WTC11 (cell line): ENCODE measurements around the gene TBC1D4. TPM values are rescaled to one million over a fixed set of nuclear protein-coding genes. Genes with fewer than 3 reads are reported as not detected.

Experiments
- ATAC-seq: fragments of 200-7000 bp; cut with Tn5 transposase; 2 replicates; pipeline ENCODE4 v1.10.0; 2021; ENCODE audit warnings: mild to moderate bottlenecking, moderate library complexity
- CTCF ChIA-PET: fragments of 300-600 bp; sonication (Branson Sonifier 250); formaldehyde crosslinking; loops from one replicate; lab custom pipeline; 2021; ENCODE audit warnings: antibody characterized with exemption; lab: Charles Lee
- POLR2A ChIA-PET: fragments of 350-600 bp; sonication (Branson Sonifier 250); formaldehyde crosslinking; loops from one replicate; lab custom pipeline; 2021; ENCODE audit warnings: antibody characterized with exemption; lab: Charles Lee
- DNase-seq: peaks from one replicate; pipeline ENCODE4 v3.0.0; 2021; ENCODE audit warnings: low spot score
- H3K27ac Mint-ChIP-seq: 2 replicates; pipeline ENCODE4 v1.8.0; 2021; ENCODE audit warnings: mixed read lengths
- H3K27me3 Mint-ChIP-seq: 2 replicates; pipeline ENCODE4 v1.8.0; 2021; ENCODE audit warnings: low read depth, mild to moderate bottlenecking, moderate library complexity, mixed read lengths
- H3K36me3 Mint-ChIP-seq: 2 replicates; pipeline ENCODE4 v1.8.0; 2021; ENCODE audit warnings: mixed read lengths
- H3K4me1 Mint-ChIP-seq: 2 replicates; pipeline ENCODE4 v1.8.0; 2022; ENCODE audit warnings: mixed read lengths
- H3K4me3 Mint-ChIP-seq: 2 replicates; pipeline ENCODE4 v1.8.0; 2021; ENCODE audit warnings: mild to moderate bottlenecking, moderate library complexity, mixed read lengths
- H3K9me3 Mint-ChIP-seq: 2 replicates; pipeline ENCODE4 v1.8.0; 2021; ENCODE audit warnings: mixed read lengths
- ARID4B ChIP-seq: sonication (generic); formaldehyde crosslinking; IDR thresholded peaks from 2 replicates; pipeline ENCODE4 v1.8.0; 2023; ENCODE audit warnings: missing genetic modification reagents, mild to moderate bottlenecking, borderline replicate concordance
- CREM ChIP-seq: sonication (generic); formaldehyde crosslinking; IDR thresholded peaks from 2 replicates; pipeline ENCODE4 v1.8.1; 2022; ENCODE audit warnings: mild to moderate bottlenecking, missing genetic modification reagents, moderate library complexity
- CTCF ChIP-seq: fragments of 200-600 bp; IDR thresholded peaks from 2 replicates; pipeline ENCODE4 v1.8.0; 2022; ENCODE audit warnings: antibody characterized with exemption
- ELF4 ChIP-seq: sonication (generic); formaldehyde crosslinking; IDR thresholded peaks from 2 replicates; pipeline ENCODE4 v1.8.1; 2022; ENCODE audit warnings: low read depth, mild to moderate bottlenecking, moderate library complexity, missing genetic modification reagents
- FOXJ3 ChIP-seq: sonication (generic); formaldehyde crosslinking; IDR thresholded peaks from 2 replicates; pipeline ENCODE4 v1.9.0; 2021; ENCODE audit warnings: missing genetic modification reagents, mild to moderate bottlenecking, borderline replicate concordance
- GABPB1 ChIP-seq: sonication (generic); formaldehyde crosslinking; IDR thresholded peaks from 2 replicates; pipeline ENCODE4 v1.8.1; 2023; ENCODE audit warnings: mild to moderate bottlenecking, missing genetic modification reagents
- MLX ChIP-seq: sonication (generic); formaldehyde crosslinking; IDR thresholded peaks from 2 replicates; pipeline ENCODE4 v1.8.1; 2023; ENCODE audit warnings: mild to moderate bottlenecking, missing genetic modification reagents, moderate library complexity
- RELA ChIP-seq: sonication (generic); formaldehyde crosslinking; IDR thresholded peaks from 2 replicates; pipeline ENCODE4 v1.8.1; 2022; ENCODE audit warnings: missing genetic modification reagents, mild to moderate bottlenecking, borderline replicate concordance
- SMAD3 ChIP-seq: sonication (generic); formaldehyde crosslinking; IDR thresholded peaks from 2 replicates; pipeline ENCODE4 v1.8.0; 2022; ENCODE audit warnings: missing genetic modification reagents, mild to moderate bottlenecking, borderline replicate concordance
- SOX15 ChIP-seq: fragments of 250-450 bp; sonication (Bioruptor Pico); IDR thresholded peaks from 2 replicates; pipeline ENCODE4 v1.9.0; 2021; ENCODE audit warnings: mild to moderate bottlenecking
- STAT6 ChIP-seq: sonication (generic); formaldehyde crosslinking; conservative IDR thresholded peaks from 2 replicates; pipeline ENCODE4 v1.8.1; 2023; ENCODE audit warnings: mild to moderate bottlenecking, low read depth, missing genetic modification reagents, moderate library complexity
- USF1 ChIP-seq: sonication (generic); formaldehyde crosslinking; IDR thresholded peaks from 2 replicates; pipeline ENCODE4 v1.8.0; 2022; ENCODE audit warnings: mild to moderate bottlenecking, missing genetic modification reagents
- ZMAT4 ChIP-seq: fragments of 250-450 bp; sonication (Bioruptor Pico); IDR thresholded peaks from 2 replicates; pipeline ENCODE4 v1.9.0; 2021; ENCODE audit warnings: mild to moderate bottlenecking
- ZNF121 ChIP-seq: sonication (generic); formaldehyde crosslinking; IDR thresholded peaks from 2 replicates; pipeline ENCODE4 v1.8.0; 2023; ENCODE audit warnings: missing genetic modification reagents
- ZNF263 ChIP-seq: sonication (generic); formaldehyde crosslinking; IDR thresholded peaks from 2 replicates; pipeline ENCODE4 v1.8.1; 2022; ENCODE audit warnings: low read depth, mild to moderate bottlenecking, moderate library complexity, missing genetic modification reagents
- ZNF425 ChIP-seq: fragments of 250-450 bp; sonication (Bioruptor Pico); conservative IDR thresholded peaks from 2 replicates; pipeline ENCODE4 v1.9.0; 2021; ENCODE audit warnings: mild to moderate bottlenecking
- ZNF532 ChIP-seq: fragments of 250-450 bp; sonication (Bioruptor Pico); IDR thresholded peaks from 2 replicates; pipeline ENCODE4 v1.9.0; 2021; ENCODE audit warnings: mild to moderate bottlenecking, borderline replicate concordance
- total RNA-seq: library from RNA; stranded (reverse); gene quantifications from 3 replicates; pipeline ENCODE4 v1.2.3, GENCODE V29; 2021

Gene TBC1D4
- total RNA-seq, 1 experiment from 2014 or later, result 37.1 TPM

GRCh38 chr13:75419656-75420055 is 62.3 kb downstream of the TBC1D4 start:
- H3K4me1 Mint-ChIP-seq, result peaks cover 28% of the 10 kb centered on the region
- H3K36me3 Mint-ChIP-seq, result no peaks in the 10 kb centered on the region
- no peak overlapping the region for H3K27ac Mint-ChIP-seq
- CTCF ChIA-PET, result interaction anchor here (1.1 kb wide), 1 partner anchor 63 kb away, joined by 3 read pairs; the partner anchor contains the start of gene TBC1D4
- no peak for DNase-seq
- H3K27me3 Mint-ChIP-seq, result no peaks in the 10 kb centered on the region
- no peak for ATAC-seq
- no peak for TF ChIP-seq USF1
- TF ChIP-seq SOX15 (CRISPR knock-in tag), result no peak
- TF ChIP-seq STAT6 (CRISPR knock-in tag), result no peak
- TF ChIP-seq RELA (CRISPR knock-in tag), result no peak
- no peak for TF ChIP-seq MLX (CRISPR knock-in tag)
- TF ChIP-seq ZMAT4, result no peak
- no peak for TF ChIP-seq CTCF
- no peak for TF ChIP-seq ZNF425 (CRISPR knock-in tag)
- no peak for TF ChIP-seq ARID4B (CRISPR knock-in tag)
- TF ChIP-seq SMAD3 (CRISPR knock-in tag), result no peak
- no peak for TF ChIP-seq ZNF532
- no peak for TF ChIP-seq CREM (CRISPR knock-in tag)
- TF ChIP-seq ELF4, result no peak
- TF ChIP-seq FOXJ3, result no peak
- no peak for TF ChIP-seq GABPB1 (CRISPR knock-in tag)
- no peak for TF ChIP-seq ZNF121 (CRISPR knock-in tag)
- TF ChIP-seq ZNF263, result no peak
- POLR2A ChIA-PET, result no interaction called here
- no peak overlapping the region for H3K4me3 Mint-ChIP-seq
- no peaks in the 10 kb centered on the region for H3K9me3 Mint-ChIP-seq
